PFSK-1 (cell line): Measurements from ENCODE around the gene RBMS3.

ENCODE experiments used
- FOXP2 ChIP-seq: optimal IDR thresholded peaks from 2 replicates; pipeline ENCODE3; 2011; ENCODE audit warnings: borderline replicate concordance, control low read depth, inconsistent platforms; ENCODE audit not compliant: insufficient read depth; ENCODE audit errors: extremely low read length, extremely low read depth
- POLR2AphosphoS5 ChIP-seq: IDR thresholded peaks from 2 replicates; pipeline ENCODE4 v1.6.1; 2012; ENCODE audit warnings: low read depth, mild to moderate bottlenecking, control low read depth, low read length, moderate library complexity
- REST ChIP-seq, 2 experiments: IDR thresholded peaks; 2 replicates each; pipeline versions ENCODE4 v1.6.1 to v1.8.0; 2011 to 2012; ENCODE audit warnings: low read depth in 2 of 2, low read length in 2 of 2, control low read depth in 1 of 2, inconsistent platforms in 1 of 2, mild to moderate bottlenecking in 1 of 2, moderate library complexity in 1 of 2; ENCODE audit not compliant: insufficient read depth in 1 of 2
- SIN3A ChIP-seq: IDR thresholded peaks from 2 replicates; pipeline ENCODE4 v1.6.1; 2012; ENCODE audit warnings: mild to moderate bottlenecking, low read length, moderate library complexity, borderline replicate concordance; ENCODE audit not compliant: insufficient read depth
- TAF1 ChIP-seq: IDR thresholded peaks from 2 replicates; pipeline ENCODE4 v1.6.1; 2012; ENCODE audit warnings: low read length, control low read depth, borderline replicate concordance; ENCODE audit not compliant: insufficient read depth

Gene RBMS3

GRCh38 chr3:29597376-29598008 lies 316.6 kb downstream of the RBMS3 start:
- TF ChIP-seq FOXP2 = no peak
- TF ChIP-seq SIN3A = no peak
- no peak for TF ChIP-seq REST (IDR thresholded peaks at IDR 0.05; ENCODE audit: insufficient read depth in 1 of 2, low read depth in 2 of 2, low read length in 2 of 2)
- TF ChIP-seq POLR2AphosphoS5 = no peak
- no peak for TF ChIP-seq TAF1

GRCh38 chr3:29601861-29602585 lies 321.2 kb downstream of the RBMS3 start:
- TF ChIP-seq REST (IDR thresholded peaks at IDR 0.05; ENCODE audit: insufficient read depth in 1 of 2, low read depth in 2 of 2, low read length in 2 of 2) (0 out of 4 replicates have a peak, but pooled peaks of 1 of the 2 experiments have one; percentile 18), SIN3A (no peak)

- TF ChIP-seq TAF1 (no peak), REST (IDR thresholded peaks at IDR 0.05; ENCODE audit: insufficient read depth in 1 of 2, low read depth in 2 of 2, low read length in 2 of 2) (no peak), SIN3A (no peak), FOXP2 (no peak), POLR2AphosphoS5 (no peak)
These were observed 325.0 kb downstream of the RBMS3 start for GRCh38 chr3:29605845-29606244.

GRCh38 chr3:29606416-29606815 lies 325.5 kb downstream of the RBMS3 start:
- TF ChIP-seq POLR2AphosphoS5 (no peak), TAF1 (no peak), SIN3A (no peak), REST (IDR thresholded peaks at IDR 0.05; ENCODE audit: insufficient read depth in 1 of 2, low read depth in 2 of 2, low read length in 2 of 2) (no peak), FOXP2 (no peak)
